DOHH2 (cell line): ENCODE measurements around the gene DPP6.

Experiments used
- H3F3A ChIP-seq: fragments of 200-600 bp; sonication (generic), shearing (Covaris generic); 2 replicates; pipeline ENCODE4 v1.6.0; 2016; ENCODE audit warnings: antibody characterized with exemption, mild to moderate bottlenecking; ENCODE audit not compliant: control insufficient read depth, insufficient read depth
- H3K27ac ChIP-seq: fragments of 200-600 bp; sonication (generic); 2 replicates; pipeline ENCODE4 v1.5.1; 2014; ENCODE audit warnings: low read depth, mild to moderate bottlenecking, low read length, moderate library complexity
- H3K27me3 ChIP-seq: fragments of 200-600 bp; sonication (generic); 2 replicates; pipeline ENCODE4 v1.6.1; 2014; ENCODE audit warnings: mild to moderate bottlenecking, low read length, mixed read lengths; ENCODE audit not compliant: control insufficient read depth
- H3K36me3 ChIP-seq: fragments of 200-600 bp; sonication (generic); 2 replicates; pipeline ENCODE4 v1.6.1; 2014; ENCODE audit warnings: mild to moderate bottlenecking, low read length, moderate library complexity, mixed read lengths; ENCODE audit not compliant: control insufficient read depth
- H3K4me1 ChIP-seq: fragments of 200-600 bp; sonication (generic); 2 replicates; pipeline ENCODE4 v1.6.1; 2014; ENCODE audit warnings: mild to moderate bottlenecking, low read length, mixed read lengths; ENCODE audit not compliant: control insufficient read depth
- H3K4me2 ChIP-seq: fragments of 200-600 bp; sonication (generic); 2 replicates; pipeline ENCODE4 v1.6.0; 2014; ENCODE audit warnings: mild to moderate bottlenecking, low read length, moderate library complexity
- H3K4me3 ChIP-seq: fragments of 200-600 bp; sonication (generic); 2 replicates; pipeline ENCODE4 v1.5.1; 2014; ENCODE audit warnings: mild to moderate bottlenecking, low read length, mixed read lengths
- H3K79me2 ChIP-seq: fragments of 200-600 bp; sonication (generic); 2 replicates; pipeline ENCODE4 v1.6.1; 2014; ENCODE audit warnings: mild to moderate bottlenecking, low read length, mixed read lengths; ENCODE audit not compliant: control insufficient read depth
- H3K9me2 ChIP-seq: fragments of 200-600 bp; sonication (generic); replicated peaks from 2 replicates; pipeline ENCODE4 v1.6.1; 2014; ENCODE audit warnings: mild to moderate bottlenecking, low read length, mixed read lengths; ENCODE audit not compliant: control insufficient read depth
- H3K9me3 ChIP-seq: fragments of 200-600 bp; sonication (generic); 2 replicates; pipeline ENCODE4 v1.6.1; 2014; ENCODE audit warnings: antibody characterized with exemption, low read length, mixed read lengths; ENCODE audit not compliant: control insufficient read depth, insufficient read depth
- H4K20me1 ChIP-seq: fragments of 200-600 bp; sonication (generic); 2 replicates; pipeline ENCODE4 v1.6.0; 2014; ENCODE audit warnings: low read depth, mild to moderate bottlenecking, antibody characterized with exemption, low read length, moderate library complexity; ENCODE audit not compliant: control insufficient read depth, insufficient read depth
- EZH2phosphoT487 ChIP-seq: fragments of 200-600 bp; sonication (generic); IDR thresholded peaks from 2 replicates; pipeline ENCODE4 v1.6.1; 2017; ENCODE audit warnings: borderline replicate concordance, mild to moderate bottlenecking, antibody characterized with exemption, low read length, moderate library complexity, mixed read lengths
- TF ChIP-seq, protein P1 (sequence below): fragments of 200-600 bp; sonication (generic); IDR thresholded peaks from one replicate; pipeline ENCODE4 v1.5.1; 2014; ENCODE audit warnings: antibody characterized with exemption, mild to moderate bottlenecking, low read depth, low read length; ENCODE audit not compliant: poor library complexity, severe bottlenecking

The DPP6 gene

DNA sequence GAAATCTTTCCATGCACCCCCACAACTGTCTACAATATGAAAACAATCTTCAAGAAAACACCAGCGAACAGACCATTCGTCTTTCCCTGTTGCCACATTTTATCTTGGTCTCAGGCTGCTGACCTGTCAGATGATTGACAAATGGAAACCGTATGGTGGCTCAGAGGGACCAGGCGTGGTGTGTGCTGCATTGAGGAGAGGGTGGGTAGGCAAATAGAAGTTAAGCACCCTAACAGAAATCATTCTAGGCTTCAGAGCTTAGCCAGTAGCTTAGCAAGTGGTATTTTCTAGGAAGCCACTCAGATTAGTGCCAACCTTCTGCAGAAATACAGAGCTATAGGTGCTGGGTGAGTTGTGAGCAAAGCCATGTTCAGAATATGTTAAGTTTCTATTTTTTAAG, 114.9 kb downstream of the DPP6 start:
- Histone ChIP-seq H3K27ac (no peak overlapping the region), H3K27me3 (no peaks in the 10 kb centered on the region), H3K36me3 (no peaks in the 10 kb centered on the region), H3K4me2 (no peak overlapping the region), H3K4me1 (no peaks in the 10 kb centered on the region), H3K9me2 (no peaks in the 10 kb centered on the region), H4K20me1 (no peaks in the 10 kb centered on the region), H3K9me3 (0 out of 2 replicates have a peak, but pooled peaks cover 2% of the 10 kb centered on the region), H3K79me2 (no peaks in the 10 kb centered on the region), H3K4me3 (no peak overlapping the region), H3F3A (no peaks in the 10 kb centered on the region)
- TF ChIP-seq, protein P1, sequence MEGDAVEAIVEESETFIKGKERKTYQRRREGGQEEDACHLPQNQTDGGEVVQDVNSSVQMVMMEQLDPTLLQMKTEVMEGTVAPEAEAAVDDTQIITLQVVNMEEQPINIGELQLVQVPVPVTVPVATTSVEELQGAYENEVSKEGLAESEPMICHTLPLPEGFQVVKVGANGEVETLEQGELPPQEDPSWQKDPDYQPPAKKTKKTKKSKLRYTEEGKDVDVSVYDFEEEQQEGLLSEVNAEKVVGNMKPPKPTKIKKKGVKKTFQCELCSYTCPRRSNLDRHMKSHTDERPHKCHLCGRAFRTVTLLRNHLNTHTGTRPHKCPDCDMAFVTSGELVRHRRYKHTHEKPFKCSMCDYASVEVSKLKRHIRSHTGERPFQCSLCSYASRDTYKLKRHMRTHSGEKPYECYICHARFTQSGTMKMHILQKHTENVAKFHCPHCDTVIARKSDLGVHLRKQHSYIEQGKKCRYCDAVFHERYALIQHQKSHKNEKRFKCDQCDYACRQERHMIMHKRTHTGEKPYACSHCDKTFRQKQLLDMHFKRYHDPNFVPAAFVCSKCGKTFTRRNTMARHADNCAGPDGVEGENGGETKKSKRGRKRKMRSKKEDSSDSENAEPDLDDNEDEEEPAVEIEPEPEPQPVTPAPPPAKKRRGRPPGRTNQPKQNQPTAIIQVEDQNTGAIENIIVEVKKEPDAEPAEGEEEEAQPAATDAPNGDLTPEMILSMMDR: no peak
- no peak for TF ChIP-seq EZH2phosphoT487

DNA sequence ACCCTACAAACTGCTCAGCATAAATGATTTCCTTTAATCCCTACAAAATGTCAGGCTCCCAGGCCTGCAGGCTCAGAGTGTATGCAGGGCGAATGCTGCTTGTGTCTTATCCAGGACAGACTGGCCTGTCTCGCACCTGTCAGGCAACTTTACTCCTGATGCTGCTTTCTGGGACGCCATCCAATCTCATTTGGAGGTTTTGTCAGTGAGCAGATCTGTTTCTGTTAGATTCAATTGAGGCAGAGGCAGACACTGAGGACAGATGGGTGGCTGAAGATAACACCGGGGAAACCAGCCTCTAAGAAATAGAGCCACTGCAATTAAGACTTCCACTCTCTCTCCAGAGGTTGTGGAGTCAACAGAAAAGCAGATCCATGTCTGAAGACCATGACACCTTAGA, 115.6 kb downstream of the DPP6 start:
- 0 out of 2 replicates have a peak, but pooled peaks cover 2% of the 10 kb centered on the region for H3K9me3 ChIP-seq
- H3K79me2 ChIP-seq: no peaks in the 10 kb centered on the region
- H3K4me1 ChIP-seq: no peaks in the 10 kb centered on the region
- H4K20me1 ChIP-seq: no peaks in the 10 kb centered on the region
- no peaks in the 10 kb centered on the region for H3K36me3 ChIP-seq
- no peak overlapping the region for H3K27ac ChIP-seq
- no peaks in the 10 kb centered on the region for H3K9me2 ChIP-seq
- no peak overlapping the region for H3K4me3 ChIP-seq
- no peak overlapping the region for H3K4me2 ChIP-seq
- no peak for TF ChIP-seq EZH2phosphoT487
- TF ChIP-seq, protein P1: no peak
- no peaks in the 10 kb centered on the region for H3K27me3 ChIP-seq
- H3F3A ChIP-seq: no peaks in the 10 kb centered on the region

DNA sequence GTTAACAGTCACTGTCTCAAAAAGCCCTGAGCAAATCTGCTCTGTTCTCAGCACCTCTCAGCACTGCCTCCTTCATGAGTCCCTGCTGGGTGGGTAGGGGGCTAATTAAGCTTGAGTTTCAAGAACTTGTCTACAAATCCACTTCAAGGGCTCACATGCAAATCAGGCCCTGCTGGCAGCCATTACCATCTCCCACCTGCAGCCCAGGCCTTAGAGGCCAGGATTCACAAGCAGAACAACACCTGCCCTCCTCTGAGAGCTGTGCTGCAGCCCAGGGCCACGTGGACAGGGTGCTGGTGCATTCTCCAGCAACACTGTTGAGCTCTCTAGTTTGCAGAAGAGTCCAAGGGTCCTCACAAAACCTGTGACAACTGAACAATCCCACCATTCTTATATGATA, 119.2 kb downstream of the DPP6 start:
- H3K4me3 ChIP-seq: no peak overlapping the region
- H3K9me2 ChIP-seq: no peaks in the 10 kb centered on the region
- no peaks in the 10 kb centered on the region for H3K4me1 ChIP-seq
- H3K27ac ChIP-seq: no peak overlapping the region
- no peaks in the 10 kb centered on the region for H3K36me3 ChIP-seq
- TF ChIP-seq, protein P1: no peak
- TF ChIP-seq EZH2phosphoT487: no peak
- no peaks in the 10 kb centered on the region for H3K79me2 ChIP-seq
- H3K4me2 ChIP-seq: no peak overlapping the region
- H4K20me1 ChIP-seq: no peaks in the 10 kb centered on the region
- 0 out of 2 replicates have a peak, but pooled peaks cover 2% of the 10 kb centered on the region for H3K9me3 ChIP-seq
- no peaks in the 10 kb centered on the region for H3F3A ChIP-seq
- H3K27me3 ChIP-seq: no peaks in the 10 kb centered on the region
